ENCODE measurements around the gene SMAD2.

SMAD2 gene

DNA sequence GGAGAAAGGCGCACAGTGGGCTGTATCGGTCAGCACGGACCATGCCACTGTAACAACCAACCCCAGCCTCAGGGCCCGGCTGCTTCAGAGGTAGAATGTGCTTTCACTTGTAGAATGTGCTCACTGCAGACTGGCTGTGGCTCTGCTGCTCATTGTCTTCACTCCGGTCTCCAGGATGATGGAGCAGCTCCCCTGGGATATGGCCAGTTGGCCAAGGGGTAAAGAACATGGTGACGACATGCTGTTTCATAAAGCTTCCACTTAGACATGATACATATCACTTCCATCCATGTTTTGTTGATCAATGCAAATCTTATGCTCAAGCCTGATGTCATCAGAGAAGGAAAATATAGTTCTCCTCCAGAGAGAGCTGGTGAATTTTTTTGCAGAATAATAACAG is 127.7 kb downstream of the SMAD2 start:
- Mint-ChIP-seq H3K27me3 (peaks cover 18 to 27% of the 10 kb centered on the region in 2 donors), H3K27ac (no peak overlapping the region), H3K4me3 (no peak overlapping the region), H3K9me3 (no peaks in the 10 kb centered on the region), H3K4me1 (ENCODE audit: low read depth in 2 of 2) (no peaks in the 10 kb centered on the region), H3K36me3 (ENCODE audit: insufficient read depth) (no peaks in the 10 kb centered on the region)
- no peak for ATAC-seq (replicated peaks)
- DNase-seq: no peak

GRCh38 chr18:47801817-47802216 is 128.6 kb downstream of the SMAD2 start:
- no peaks in the 10 kb centered on the region for H3K36me3 Mint-ChIP-seq (ENCODE audit: insufficient read depth)
- H3K9me3 Mint-ChIP-seq: no peaks in the 10 kb centered on the region
- H3K4me1 Mint-ChIP-seq (ENCODE audit: low read depth in 2 of 2): no peaks in the 10 kb centered on the region
- ATAC-seq (replicated peaks) (no peak), DNase-seq (no peak)
- H3K4me3 Mint-ChIP-seq: no peak overlapping the region
- no peak overlapping the region for H3K27ac Mint-ChIP-seq
- H3K27me3 Mint-ChIP-seq: peaks cover 25 to 27% of the 10 kb centered on the region in 2 donors

GRCh38 chr18:47800756-47801155 is 129.7 kb downstream of the SMAD2 start:
- Mint-ChIP-seq H3K27ac (no peak overlapping the region), H3K4me1 (ENCODE audit: low read depth in 2 of 2) (no peaks in the 10 kb centered on the region), H3K9me3 (no peaks in the 10 kb centered on the region), H3K4me3 (no peak overlapping the region), H3K27me3 (peaks cover 26 to 28% of the 10 kb centered on the region in 2 donors), H3K36me3 (ENCODE audit: insufficient read depth) (no peaks in the 10 kb centered on the region)
- no peak for DNase-seq
- no peak for ATAC-seq (replicated peaks)

DNA sequence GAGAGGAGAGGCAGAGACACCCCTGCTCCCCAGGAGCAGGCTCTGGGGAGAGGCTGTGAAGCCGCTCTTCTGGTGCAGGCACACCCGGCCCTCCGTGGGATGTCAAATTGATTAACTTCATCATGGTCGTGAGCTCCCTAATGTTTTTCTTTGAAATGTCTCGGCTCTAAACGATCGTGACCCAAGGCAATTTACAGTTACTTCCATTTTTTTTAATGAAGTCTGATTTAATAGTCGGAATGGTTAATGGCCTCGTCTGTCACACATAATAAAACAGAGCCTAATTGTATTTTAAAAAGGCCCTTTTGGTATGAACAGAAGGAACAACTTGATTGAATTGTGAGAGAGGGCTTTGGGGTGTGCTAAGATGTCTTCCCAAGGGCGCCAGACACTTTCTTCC is 130.2 kb downstream of the SMAD2 start:
- no peak for ATAC-seq (replicated peaks)
- Mint-ChIP-seq H3K9me3 (no peaks in the 10 kb centered on the region), H3K27ac (no peak overlapping the region), H3K4me3 (no peak overlapping the region), H3K4me1 (ENCODE audit: low read depth in 2 of 2) (no peaks in the 10 kb centered on the region), H3K36me3 (ENCODE audit: insufficient read depth) (no peaks in the 10 kb centered on the region), H3K27me3 (peaks cover 31 to 33% of the 10 kb centered on the region in 2 donors)
- no peak for DNase-seq

- Mint-ChIP-seq H3K36me3 (ENCODE audit: insufficient read depth) (no peaks in the 10 kb centered on the region), H3K27ac (no peak overlapping the region), H3K4me3 (no peak overlapping the region), H3K27me3 (peaks cover 29 to 35% of the 10 kb centered on the region in 2 donors), H3K4me1 (ENCODE audit: low read depth in 2 of 2) (no peaks in the 10 kb centered on the region), H3K9me3 (no peaks in the 10 kb centered on the region)
- DNase-seq: no peak
- ATAC-seq (replicated peaks): no peak
These were observed 131.1 kb downstream of the SMAD2 start for GRCh38 chr18:47799376-47799775.

DNA sequence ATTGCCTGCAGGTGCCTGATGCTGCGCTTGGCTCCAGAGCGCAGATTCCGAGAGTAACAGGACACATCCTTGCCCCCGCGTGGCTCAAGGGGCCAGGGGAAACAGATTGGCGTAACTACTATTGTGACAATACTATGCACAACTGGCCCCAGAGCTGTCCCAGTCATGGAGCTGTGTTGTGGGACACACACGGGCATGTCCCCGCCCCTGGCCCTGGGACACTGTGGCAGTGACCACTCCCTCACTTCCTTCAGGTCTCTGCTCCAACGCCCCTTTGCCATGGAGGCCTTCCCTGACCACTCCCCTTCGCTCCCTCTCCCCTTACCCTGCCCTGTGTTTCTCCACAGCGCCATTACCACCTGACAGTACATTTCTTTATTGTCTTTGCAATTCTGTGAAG is 132.1 kb downstream of the SMAD2 start:
- DNase-seq (no peak), ATAC-seq (replicated peaks) (no peak)
- peaks cover 38 to 44% of the 10 kb centered on the region in 2 donors for H3K27me3 Mint-ChIP-seq
- no peak overlapping the region for H3K27ac Mint-ChIP-seq
- no peak overlapping the region for H3K4me3 Mint-ChIP-seq
- no peaks in the 10 kb centered on the region for H3K36me3 Mint-ChIP-seq (ENCODE audit: insufficient read depth)
- H3K4me1 Mint-ChIP-seq (ENCODE audit: low read depth in 2 of 2): no peaks in the 10 kb centered on the region
- H3K9me3 Mint-ChIP-seq: no peaks in the 10 kb centered on the region

- Mint-ChIP-seq H3K27ac (no peak overlapping the region), H3K9me3 (no peaks in the 10 kb centered on the region), H3K36me3 (ENCODE audit: insufficient read depth) (no peaks in the 10 kb centered on the region), H3K4me3 (no peak overlapping the region), H3K27me3 (peaks cover 40 to 44% of the 10 kb centered on the region in 2 donors), H3K4me1 (ENCODE audit: low read depth in 2 of 2) (no peaks in the 10 kb centered on the region)
- ATAC-seq (replicated peaks) (no peak), DNase-seq (no peak)
These were observed 133.3 kb downstream of the SMAD2 start for GRCh38 chr18:47797126-47797525.

DNA sequence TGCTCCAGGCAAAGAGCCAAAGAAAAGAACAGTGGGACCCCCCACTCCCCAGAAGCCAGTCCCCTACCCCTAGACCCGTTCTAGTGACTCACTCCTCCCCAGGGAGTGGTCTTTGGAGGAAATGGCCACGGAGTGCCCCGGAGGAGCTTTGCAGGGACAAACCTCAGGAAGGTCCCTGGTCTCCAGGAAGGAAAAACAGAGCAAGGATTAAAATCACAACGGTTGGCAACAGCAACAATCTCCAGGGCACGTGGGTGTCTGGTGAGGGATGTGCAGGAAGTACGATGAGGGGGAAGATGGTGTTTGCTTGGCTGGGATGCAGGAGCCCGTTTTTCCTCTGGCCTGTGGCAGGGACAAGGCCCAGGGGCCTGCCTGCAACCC is 135.0 kb downstream of the SMAD2 start:
- ATAC-seq (replicated peaks) (no peak), DNase-seq (no peak)
- Mint-ChIP-seq H3K27ac (no peak overlapping the region), H3K4me3 (no peak overlapping the region), H3K27me3 (peaks cover 44 to 45% of the 10 kb centered on the region in 2 donors), H3K36me3 (ENCODE audit: insufficient read depth) (no peaks in the 10 kb centered on the region), H3K4me1 (ENCODE audit: low read depth in 2 of 2) (no peaks in the 10 kb centered on the region), H3K9me3 (no peaks in the 10 kb centered on the region)

- Mint-ChIP-seq H3K9me3 (no peaks in the 10 kb centered on the region), H3K4me3 (no peak overlapping the region), H3K27me3 (peaks cover 48 to 50% of the 10 kb centered on the region in 2 donors), H3K36me3 (ENCODE audit: insufficient read depth) (no peaks in the 10 kb centered on the region), H3K27ac (no peak overlapping the region), H3K4me1 (ENCODE audit: low read depth in 2 of 2) (no peaks in the 10 kb centered on the region)
- DNase-seq (no peak), ATAC-seq (replicated peaks) (no peak)
These were observed 135.6 kb downstream of the SMAD2 start for GRCh38 chr18:47794725-47795433.

DNA sequence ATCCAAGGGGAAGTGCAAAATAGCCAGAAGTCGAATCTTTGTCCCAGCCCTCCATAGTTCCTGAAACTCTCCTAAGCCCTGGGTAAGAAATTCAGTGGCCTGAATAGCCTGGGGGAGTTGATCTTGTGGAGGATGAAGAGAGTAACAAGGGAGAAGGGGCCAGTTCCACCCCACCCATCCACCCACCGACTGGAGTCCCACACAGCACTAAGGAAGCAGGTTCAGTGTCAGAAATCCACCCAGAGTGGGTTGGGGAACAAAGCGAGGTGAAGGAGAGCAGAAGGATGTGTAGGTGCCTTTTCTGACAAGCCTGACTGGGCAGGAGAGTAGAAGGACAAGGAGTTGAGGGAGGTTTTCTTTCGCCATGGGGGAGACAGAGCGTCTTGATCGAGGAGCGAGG is 136.8 kb downstream of the SMAD2 start:
- no peak overlapping the region for H3K27ac Mint-ChIP-seq
- H3K27me3 Mint-ChIP-seq: peaks cover 41 to 55% of the 10 kb centered on the region in 2 donors
- DNase-seq (no peak), ATAC-seq (replicated peaks) (no peak)
- no peaks in the 10 kb centered on the region for H3K9me3 Mint-ChIP-seq
- no peak overlapping the region for H3K4me3 Mint-ChIP-seq
- no peaks in the 10 kb centered on the region for H3K36me3 Mint-ChIP-seq (ENCODE audit: insufficient read depth)
- H3K4me1 Mint-ChIP-seq (ENCODE audit: low read depth in 2 of 2): no peaks in the 10 kb centered on the region

GRCh38 chr18:47791461-47791985 is 138.9 kb downstream of the SMAD2 start:
- Mint-ChIP-seq H3K27me3 (peaks cover 38 to 62% of the 10 kb centered on the region in 2 donors), H3K4me3 (no peak overlapping the region), H3K27ac (no peak overlapping the region), H3K4me1 (ENCODE audit: low read depth in 2 of 2) (no peaks in the 10 kb centered on the region), H3K36me3 (ENCODE audit: insufficient read depth) (no peaks in the 10 kb centered on the region), H3K9me3 (no peaks in the 10 kb centered on the region)
- DNase-seq (no peak), ATAC-seq (replicated peaks) (no peak)

GRCh38 chr18:47790036-47790435 is 140.4 kb downstream of the SMAD2 start:
- ATAC-seq (replicated peaks): no peak
- Mint-ChIP-seq H3K36me3 (ENCODE audit: insufficient read depth) (no peaks in the 10 kb centered on the region), H3K9me3 (no peaks in the 10 kb centered on the region), H3K4me1 (ENCODE audit: low read depth in 2 of 2) (no peaks in the 10 kb centered on the region), H3K4me3 (no peak overlapping the region), H3K27ac (no peak overlapping the region), H3K27me3 (peaks cover 36 to 60% of the 10 kb centered on the region in 2 donors)
- DNase-seq: no peak

DNA sequence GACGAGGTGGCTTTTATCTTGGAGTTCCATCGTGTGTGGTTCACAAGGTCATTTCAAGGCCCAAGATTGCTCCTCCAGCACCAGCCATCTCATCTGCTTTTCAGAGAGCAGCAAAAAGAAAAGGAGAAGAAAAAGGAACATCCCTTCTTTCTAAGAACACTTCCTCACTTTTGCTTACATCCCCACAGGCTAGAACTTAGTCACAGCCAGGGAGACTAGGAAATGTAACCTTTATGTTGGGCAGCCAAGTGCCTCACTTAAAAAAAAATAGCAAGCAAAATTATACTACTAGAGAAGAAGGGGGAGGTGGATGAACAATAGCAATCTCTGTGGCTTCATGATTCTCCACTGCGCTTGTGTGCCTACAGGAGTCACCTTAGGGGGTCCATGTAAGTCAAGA is 141.8 kb downstream of the SMAD2 start:
- H3K36me3 Mint-ChIP-seq (ENCODE audit: insufficient read depth): no peaks in the 10 kb centered on the region
- peaks cover 0 to 6% of the 10 kb centered on the region in 2 donors for H3K9me3 Mint-ChIP-seq
- H3K27me3 Mint-ChIP-seq: peaks cover 27 to 52% of the 10 kb centered on the region in 2 donors
- no peaks in the 10 kb centered on the region for H3K4me1 Mint-ChIP-seq (ENCODE audit: low read depth in 2 of 2)
- DNase-seq: no peak
- H3K4me3 Mint-ChIP-seq: no peak overlapping the region
- H3K27ac Mint-ChIP-seq: no peak overlapping the region
- no peak for ATAC-seq (replicated peaks)

- H3K4me1 Mint-ChIP-seq (ENCODE audit: low read depth in 2 of 2): no peaks in the 10 kb centered on the region
- no peak for ATAC-seq (replicated peaks)
- H3K27ac Mint-ChIP-seq: no peak overlapping the region
- peaks cover 3% of the 10 kb centered on the region for H3K36me3 Mint-ChIP-seq (ENCODE audit: insufficient read depth)
- H3K4me3 Mint-ChIP-seq: no peak overlapping the region
- no peak for DNase-seq
- H3K9me3 Mint-ChIP-seq: peaks cover 0 to 6% of the 10 kb centered on the region in 2 donors
- H3K27me3 Mint-ChIP-seq: peaks cover 24 to 34% of the 10 kb centered on the region in 2 donors
These were observed 148.9 kb downstream of the SMAD2 start for GRCh38 chr18:47781561-47781960.

Data from effector memory CD8-positive, alpha-beta T cell (primary cell).